HG03469 (cell line): Measurements from ENCODE around the gene PSD2.

Experiments used
- ATAC-seq: cut with Tn5 transposase; IDR thresholded peaks from one replicate; pipeline ENCODE4 v1.9.1; 2021; ENCODE audit warnings: mild to moderate bottlenecking, moderate library complexity, moderate number of reproducible peaks; ENCODE audit not compliant: unreplicated experiment

PSD2 gene

GRCh38 chr5:139810341-139811273 is 15.0 kb downstream of the PSD2 start:
- no peak for ATAC-seq

DNA sequence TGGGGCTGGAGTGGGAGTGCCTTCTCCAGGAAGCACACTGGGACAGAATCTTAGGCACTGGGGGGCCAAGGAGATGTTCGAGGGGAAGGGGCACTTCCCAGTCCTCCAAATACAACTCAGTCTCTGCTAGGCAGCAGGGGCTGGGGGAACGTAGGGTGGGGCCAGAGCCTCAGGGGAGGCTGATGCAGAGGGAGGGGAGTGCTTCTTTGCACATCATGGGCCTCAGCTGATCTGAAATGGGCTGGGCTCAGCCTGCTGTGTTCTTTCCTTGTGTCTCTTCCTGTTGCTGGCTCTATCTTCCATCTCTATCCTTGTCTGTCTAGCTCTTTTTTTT is 15.6 kb downstream of the PSD2 start:
- ATAC-seq = no peak

- no peak for ATAC-seq
These were observed 16.7 kb downstream of the PSD2 start for GRCh38 chr5:139812323-139812722.

- ATAC-seq = no peak
These were observed 17.5 kb downstream of the PSD2 start for GRCh38 chr5:139812836-139813805.

DNA sequence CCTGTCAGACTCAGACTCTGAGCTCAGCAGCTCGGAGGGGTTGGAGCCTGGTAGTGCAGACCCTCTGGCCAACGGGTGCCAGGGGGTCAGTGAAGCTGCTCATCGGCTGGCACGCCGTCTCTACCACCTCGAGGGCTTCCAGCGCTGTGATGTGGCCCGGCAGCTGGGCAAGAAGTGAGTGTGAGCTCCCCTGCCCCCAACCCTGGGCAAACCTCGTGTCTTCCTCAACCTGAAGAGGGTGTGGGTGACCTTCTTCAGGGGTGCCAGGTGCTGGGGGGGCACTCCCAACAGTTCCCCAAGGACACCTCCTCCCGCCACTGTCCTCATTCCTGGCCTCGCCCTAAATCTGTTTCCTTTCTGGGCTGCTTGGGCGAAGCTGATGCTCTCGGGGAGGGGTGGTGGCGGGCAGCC is 18.6 kb downstream of the PSD2 start:
- no peak for ATAC-seq

DNA sequence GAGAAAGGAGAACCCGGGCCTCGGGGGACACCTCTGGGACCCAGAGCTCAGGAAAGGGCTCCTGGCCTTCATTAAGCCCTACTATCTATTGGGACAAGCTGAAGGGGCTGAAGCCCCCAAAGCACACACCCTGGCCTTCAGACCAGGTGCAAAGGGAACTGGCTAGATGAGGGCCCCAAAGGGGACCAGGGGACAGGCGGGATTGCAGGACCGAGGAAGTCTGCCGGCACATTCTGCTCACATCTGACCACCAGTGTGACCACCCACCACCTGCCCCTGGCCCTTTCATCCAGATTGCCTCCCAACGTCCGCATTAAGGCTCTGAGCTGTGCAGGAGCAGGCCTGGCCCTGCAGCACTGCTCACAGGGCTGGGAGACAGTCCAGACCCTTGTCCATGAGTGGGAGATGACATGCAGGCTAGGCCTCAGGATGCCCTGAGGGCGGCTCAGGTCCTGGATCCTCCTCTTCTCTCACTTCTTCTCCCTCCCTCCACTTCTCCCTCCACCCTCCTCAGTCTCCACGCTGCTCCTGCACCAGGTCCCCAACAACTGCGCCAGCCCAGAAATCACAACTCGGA is 19.2 kb downstream of the PSD2 start:
- no peak for ATAC-seq

GRCh38 chr5:139816566-139816965 is 21.0 kb downstream of the PSD2 start:
- ATAC-seq = no peak

- no peak for ATAC-seq
These were observed 21.8 kb downstream of the PSD2 start for GRCh38 chr5:139817362-139817761.

- ATAC-seq = no peak
These were observed 22.4 kb downstream of the PSD2 start for GRCh38 chr5:139817970-139818369.

- no peak for ATAC-seq
These were observed 24.5 kb downstream of the PSD2 start for GRCh38 chr5:139820130-139820529.

GRCh38 chr5:139820606-139821005 is 25.0 kb downstream of the PSD2 start:
- ATAC-seq = no peak

DNA sequence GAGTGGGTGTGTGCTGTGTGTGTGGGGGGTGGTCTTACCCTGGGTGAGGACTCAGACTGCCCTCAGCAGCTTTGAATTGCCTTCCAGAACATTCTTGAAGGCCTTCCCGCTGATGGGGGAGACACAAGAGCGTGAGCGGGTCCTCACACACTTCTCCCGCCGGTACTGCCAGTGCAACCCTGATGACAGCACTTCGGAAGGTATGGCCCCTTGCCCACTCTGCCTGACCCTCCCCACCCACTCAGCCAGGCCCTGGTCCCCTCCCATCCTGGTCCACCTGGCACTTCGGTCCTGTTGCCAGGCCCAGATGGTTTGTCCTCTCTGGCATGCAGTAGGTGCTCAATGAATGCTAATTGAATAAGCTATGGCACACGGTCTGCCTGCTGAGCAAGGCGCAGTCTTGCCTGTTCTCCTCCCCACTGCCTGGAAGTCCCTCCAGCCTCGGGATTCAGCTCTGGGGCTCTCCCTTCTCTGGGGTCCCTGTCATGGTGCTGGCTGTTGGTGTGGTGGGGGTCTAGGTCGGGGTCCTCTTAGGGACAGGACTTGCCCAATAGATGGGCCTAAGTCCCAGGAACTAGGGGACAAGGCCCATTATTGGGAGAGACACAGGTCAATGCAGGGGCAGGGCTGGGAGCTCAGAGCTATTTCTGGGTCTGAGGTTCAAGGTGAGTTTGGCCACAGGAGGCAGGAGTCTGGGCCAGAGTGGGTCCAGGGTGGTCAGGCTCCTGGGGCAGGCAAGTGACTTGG is 26.4 kb downstream of the PSD2 start:
- ATAC-seq = no peak

DNA sequence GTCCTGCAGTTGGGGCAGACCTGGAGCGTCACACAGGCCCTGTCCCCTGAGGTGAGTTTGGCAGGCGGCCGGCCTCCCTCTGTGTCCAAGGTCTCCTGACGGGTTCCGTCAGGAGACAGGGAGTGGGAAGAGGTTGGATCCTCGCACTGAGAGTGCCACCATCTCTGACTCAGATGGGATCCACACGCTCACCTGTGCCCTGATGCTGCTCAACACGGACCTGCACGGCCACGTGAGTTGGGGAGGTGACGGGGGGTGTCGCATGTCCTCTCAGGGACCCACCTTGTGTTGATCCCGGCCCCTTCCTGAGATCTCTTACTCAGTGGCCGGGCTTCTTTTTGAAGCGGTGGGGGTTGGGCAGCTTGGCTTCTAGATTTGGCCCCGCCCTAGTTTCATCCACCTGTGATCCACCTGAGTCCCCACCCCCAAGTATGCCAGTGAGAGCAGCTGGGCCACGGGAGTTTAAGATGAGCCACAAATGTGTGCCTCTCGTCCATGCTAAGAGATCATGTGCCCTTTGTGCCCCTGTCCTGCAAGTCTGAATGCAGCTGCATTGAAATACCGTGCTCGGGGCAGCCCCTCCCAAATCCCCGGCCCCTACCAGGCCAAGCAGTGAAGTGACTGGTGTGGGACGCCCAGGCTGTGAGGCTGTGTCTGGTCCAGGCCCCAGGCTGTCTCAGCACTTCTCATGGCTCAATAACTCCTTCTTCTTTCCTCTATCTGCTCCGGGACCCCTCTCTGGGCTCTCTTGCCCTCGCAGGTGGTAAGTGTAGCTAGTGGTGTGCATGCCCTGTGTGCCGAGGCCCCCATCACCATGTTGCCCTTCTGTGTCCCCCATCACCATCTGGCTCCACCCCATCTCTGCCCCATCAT is 27.2 kb downstream of the PSD2 start:
- no peak for ATAC-seq

DNA sequence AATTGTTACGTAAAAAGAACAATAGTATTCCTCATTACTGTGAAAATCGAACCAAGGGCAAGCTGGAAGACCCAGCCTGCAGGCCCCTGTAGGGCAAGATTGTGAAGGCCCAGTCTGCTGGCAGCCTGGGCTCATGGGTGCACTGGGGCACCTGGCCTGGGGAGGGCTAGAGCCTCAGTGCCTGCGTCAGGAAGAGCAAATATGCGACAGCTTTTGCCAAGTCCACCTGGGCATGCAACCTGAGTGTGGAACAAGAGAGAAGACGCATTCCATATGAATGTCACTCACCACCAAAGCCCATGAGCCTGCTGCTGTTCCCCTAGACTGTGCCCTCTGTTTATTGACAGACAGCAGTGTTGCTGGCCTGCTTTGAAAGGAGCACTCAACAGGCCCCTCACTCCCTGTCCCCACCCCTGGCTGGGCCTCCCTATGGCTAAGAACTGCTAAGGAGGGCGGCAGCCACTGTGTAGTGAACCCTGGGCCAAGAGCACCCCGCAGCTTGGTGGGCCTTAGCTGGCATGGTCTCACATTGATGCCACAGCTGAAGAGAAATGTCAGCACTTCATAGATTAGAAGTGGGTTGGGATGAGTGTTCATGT is 28.2 kb downstream of the PSD2 start:
- ATAC-seq = no peak

DNA sequence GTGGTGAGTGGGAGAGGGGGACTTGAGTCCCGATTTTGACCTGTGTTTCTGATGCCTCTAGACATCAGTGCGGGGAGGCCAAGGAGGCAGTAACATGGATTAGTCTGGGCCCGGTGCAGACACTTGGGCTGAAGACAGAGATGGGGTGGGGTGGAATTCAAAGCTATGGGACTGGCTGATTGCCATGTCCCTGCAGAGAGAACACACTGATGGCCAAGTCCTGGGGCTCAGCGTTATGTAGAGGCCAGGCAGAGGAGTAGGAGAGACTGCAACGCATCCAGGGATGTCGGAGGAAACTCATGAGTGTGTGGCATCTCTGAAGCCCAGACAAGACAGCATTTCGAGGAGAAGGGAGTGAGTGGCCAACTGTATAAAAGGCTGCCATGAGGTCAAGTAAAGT is 30.1 kb downstream of the PSD2 start:
- ATAC-seq = no peak

GRCh38 chr5:139828207-139828895 is 32.7 kb downstream of the PSD2 start:
- no peak for ATAC-seq

GRCh38 chr5:139829471-139829870 is 33.9 kb downstream of the PSD2 start:
- no peak for ATAC-seq

- no peak for ATAC-seq
These were observed 36.0 kb downstream of the PSD2 start for GRCh38 chr5:139831624-139832023.

- no peak for ATAC-seq
These were observed 37.9 kb downstream of the PSD2 start for GRCh38 chr5:139833525-139833924.
